HG03571 (cell line): Measurements from ENCODE around the gene GXYLT2.

Source experiments
- ATAC-seq: cut with Tn5 transposase; IDR thresholded peaks from one replicate; pipeline ENCODE4 v1.9.1; 2021; ENCODE audit not compliant: unreplicated experiment

GXYLT2 gene

GRCh38 chr3:72930754-72931153 is 42.9 kb downstream of the GXYLT2 start:
- ATAC-seq = no peak

- no peak for ATAC-seq
Measured at GRCh38 chr3:72932416-72932815, 44.6 kb downstream of the GXYLT2 start.

GRCh38 chr3:72938471-72939265 is 50.8 kb downstream of the GXYLT2 start:
- ATAC-seq = peak; percentile 69

GRCh38 chr3:72941245-72941644 is 53.4 kb downstream of the GXYLT2 start:
- no peak for ATAC-seq

GRCh38 chr3:72942427-72942826 is 54.6 kb downstream of the GXYLT2 start:
- ATAC-seq = no peak

- no peak for ATAC-seq
Measured at GRCh38 chr3:72944696-72945095, 56.9 kb downstream of the GXYLT2 start.

GRCh38 chr3:72947715-72948490 is 60.1 kb downstream of the GXYLT2 start:
- ATAC-seq = no peak

- no peak for ATAC-seq
Measured at GRCh38 chr3:72949016-72949415, 61.2 kb downstream of the GXYLT2 start.

GRCh38 chr3:72950372-72950771 is 62.5 kb downstream of the GXYLT2 start:
- peak; percentile 51 for ATAC-seq

GRCh38 chr3:72950801-72951200 is 63.0 kb downstream of the GXYLT2 start:
- ATAC-seq = no peak

- no peak for ATAC-seq
Measured at GRCh38 chr3:72951259-72951722, 63.4 kb downstream of the GXYLT2 start.

GRCh38 chr3:72953325-72953956 is 65.6 kb downstream of the GXYLT2 start:
- no peak for ATAC-seq

GRCh38 chr3:72957297-72957696 is 69.5 kb downstream of the GXYLT2 start:
- ATAC-seq = no peak

- ATAC-seq = no peak
Measured at GRCh38 chr3:72959336-72959735, 71.5 kb downstream of the GXYLT2 start.

GRCh38 chr3:72960812-72961518 is 73.1 kb downstream of the GXYLT2 start:
- ATAC-seq = no peak

GRCh38 chr3:72961752-72962151 is 73.9 kb downstream of the GXYLT2 start:
- ATAC-seq = no peak

- ATAC-seq = no peak
Measured at GRCh38 chr3:72962317-72962716, 74.5 kb downstream of the GXYLT2 start.

- ATAC-seq = peak; percentile 52
Measured at GRCh38 chr3:72964633-72965032, 76.8 kb downstream of the GXYLT2 start.

- ATAC-seq = no peak
Measured at GRCh38 chr3:72968266-72968664, 80.4 kb downstream of the GXYLT2 start.

- no peak for ATAC-seq
Measured at GRCh38 chr3:72969766-72970165, 81.9 kb downstream of the GXYLT2 start.

- no peak for ATAC-seq
Measured at GRCh38 chr3:72970942-72971341, 83.1 kb downstream of the GXYLT2 start.
